H1 (cell line): Measurements from ENCODE around the gene TFB1M. TPM values are rescaled to one million over a fixed set of nuclear protein-coding genes. Genes with fewer than 3 reads are reported as not detected.

Experiments
- CTCF ChIA-PET: fragments of 300-600 bp; sonication (Branson Sonifier 250); formaldehyde crosslinking; loops from one replicate; lab custom pipeline; 2021; ENCODE audit not compliant: partially characterized antibody; lab: Charles Lee
- POLR2A ChIA-PET: fragments of 300-600 bp; sonication (Branson Sonifier 250); formaldehyde crosslinking; loops from one replicate; lab custom pipeline; 2021; ENCODE audit warnings: inconsistent platforms; ENCODE audit not compliant: partially characterized antibody; lab: Charles Lee
- DNase-seq, 2 experiments: peaks; one replicate each; pipeline versions ENCODE4 v3.0.0 to v3.0.0-alpha.2; 2010 to 2022; ENCODE audit warnings: low spot score in 2 of 2, low read depth in 1 of 2, mixed read lengths in 1 of 2
- FAIRE-seq: peaks from 2 replicates; lab custom pipeline; 2011; peaks lifted over from hg19 to GRCh38; lab: Jason Lieb, UNC
- H2AFZ ChIP-seq: 2 replicates; pipeline ENCODE4 v1.8.1; 2012; ENCODE audit warnings: low read length, inconsistent platforms
- H2AK5ac ChIP-seq: 2 replicates; pipeline ENCODE4 v1.6.1; 2013; ENCODE audit warnings: low read depth, low read length
- H2BK120ac ChIP-seq: replicated peaks from 2 replicates; pipeline ENCODE3; 2013; ENCODE audit warnings: low read depth, low read length, inconsistent platforms
- H2BK12ac ChIP-seq: 2 replicates; pipeline ENCODE4 v1.6.1; 2013; ENCODE audit warnings: low read depth, low read length
- H2BK15ac ChIP-seq: 2 replicates; pipeline ENCODE4 v1.6.1; 2013; ENCODE audit warnings: low read length
- H2BK20ac ChIP-seq: 2 replicates; pipeline ENCODE4 v1.6.1; 2013; ENCODE audit warnings: low read length
- H2BK5ac ChIP-seq: 2 replicates; pipeline ENCODE4 v1.6.1; 2013; ENCODE audit warnings: low read depth, low read length
- H3K14ac ChIP-seq: 2 replicates; pipeline ENCODE4 v1.6.1; 2013; ENCODE audit warnings: inconsistent platforms; ENCODE audit not compliant: insufficient read length
- H3K18ac ChIP-seq: 2 replicates; pipeline ENCODE4 v1.6.1; 2013; ENCODE audit warnings: low read length; ENCODE audit errors: extremely low read depth
- H3K23ac ChIP-seq: 2 replicates; pipeline ENCODE4 v1.6.1; 2013; ENCODE audit warnings: inconsistent platforms; ENCODE audit not compliant: insufficient read length
- H3K23me2 ChIP-seq: 2 replicates; pipeline ENCODE4 v1.6.1; 2013; ENCODE audit warnings: low read depth, low read length
- H3K27ac ChIP-seq: 2 replicates; pipeline ENCODE4 v1.6.1; 2011; ENCODE audit warnings: low read depth, low read length, inconsistent platforms
- H3K27me3 ChIP-seq, 4 experiments: replicated peaks in 1 of 4; 1 replicate in 1 of 4; 2 replicates in 3 of 4; pipeline versions ENCODE4 v1.6.1 to v1.8.1; 2011 to 2013; ENCODE audit warnings: low read length in 3 of 4, mild to moderate bottlenecking in 3 of 4, inconsistent platforms in 2 of 4, mixed read lengths in 2 of 4, moderate library complexity in 1 of 4; ENCODE audit not compliant: control insufficient read depth in 3 of 4, insufficient read depth in 3 of 4; ENCODE audit errors: extremely low read depth in 1 of 4
- H3K36me3 ChIP-seq, 4 experiments: 2 replicates each; pipeline versions ENCODE4 v1.6.1 to v1.8.1; 2011 to 2013; ENCODE audit warnings: mild to moderate bottlenecking in 4 of 4, low read length in 3 of 4, moderate library complexity in 2 of 4, control low read depth in 1 of 4, inconsistent platforms in 1 of 4; ENCODE audit not compliant: insufficient read depth in 4 of 4, control insufficient read depth in 2 of 4
- H3K4ac ChIP-seq: replicated peaks from 2 replicates; pipeline ENCODE3; 2013; ENCODE audit warnings: low read length, low read depth, mixed read lengths, inconsistent platforms; ENCODE audit not compliant: insufficient read length
- H3K4me1 ChIP-seq, 4 experiments: replicated peaks in 1 of 4; 1 replicate in 1 of 4; 2 replicates in 3 of 4; pipeline versions ENCODE4 v1.6.1 to v1.8.1; 2011 to 2013; ENCODE audit warnings: low read length in 3 of 4, inconsistent platforms in 2 of 4, mixed read lengths in 1 of 4; ENCODE audit not compliant: insufficient read depth in 4 of 4, control insufficient read depth in 3 of 4
- H3K4me2 ChIP-seq, 2 experiments: 2 replicates each; pipeline versions ENCODE4 v1.6.1 to v1.8.1; 2011 to 2013; ENCODE audit warnings: low read depth in 2 of 2, low read length in 2 of 2, control low read depth in 1 of 2, inconsistent platforms in 1 of 2, mild to moderate bottlenecking in 1 of 2; ENCODE audit not compliant: insufficient read depth in 1 of 2
- H3K4me3 ChIP-seq, 4 experiments: fragments of 200-600, 300-600 bp in 1 of 4; sonication (generic), shearing (Covaris generic), sonication (Bioruptor Twin) in 1 of 4; 2 replicates each; pipeline versions ENCODE4 v1.5.1 to v1.8.1; 2011 to 2016; ENCODE audit warnings: low read length in 4 of 4, low read depth in 3 of 4, control low read depth in 2 of 4, inconsistent platforms in 2 of 4, mild to moderate bottlenecking in 2 of 4, mixed read lengths in 1 of 4, moderate library complexity in 1 of 4; ENCODE audit not compliant: insufficient read depth in 2 of 4; ENCODE audit errors: extremely low read depth in 1 of 4
- H3K56ac ChIP-seq: replicated peaks from 2 replicates; pipeline ENCODE3; 2013; ENCODE audit warnings: low read depth, mild to moderate bottlenecking, mixed read lengths, low read length, inconsistent platforms; ENCODE audit not compliant: insufficient read length
- H3K79me1 ChIP-seq: 2 replicates; pipeline ENCODE4 v1.6.1; 2013; ENCODE audit warnings: low read depth, low read length, control low read depth
- H3K79me2 ChIP-seq, 2 experiments: 2 replicates each; pipeline versions ENCODE4 v1.6.1 to v1.8.1; 2012 to 2013; ENCODE audit warnings: low read length in 2 of 2, mild to moderate bottlenecking in 2 of 2, inconsistent platforms in 1 of 2; ENCODE audit not compliant: insufficient read depth in 2 of 2, control insufficient read depth in 1 of 2
- H3K9ac ChIP-seq, 4 experiments: replicated peaks in 1 of 4; 1 replicate in 1 of 4; 2 replicates in 3 of 4; pipeline versions ENCODE4 v1.6.1 to v1.8.1; 2011 to 2013; ENCODE audit warnings: low read depth in 3 of 4, low read length in 3 of 4, control low read depth in 2 of 4, mild to moderate bottlenecking in 2 of 4, moderate library complexity in 2 of 4, inconsistent platforms in 1 of 4; ENCODE audit errors: extremely low read depth in 1 of 4
- H3K9me3 ChIP-seq, 2 experiments: 2 replicates each; pipeline versions ENCODE4 v1.6.1 to v1.8.1; 2012 to 2013; ENCODE audit warnings: mild to moderate bottlenecking in 2 of 2, moderate library complexity in 2 of 2, control low read depth in 1 of 2, inconsistent platforms in 1 of 2, low read depth in 1 of 2, low read length in 1 of 2, mixed read lengths in 1 of 2; ENCODE audit not compliant: insufficient read depth in 2 of 2
- H4K20me1 ChIP-seq, 2 experiments: replicated peaks in 1 of 2; 2 replicates each; pipeline versions ENCODE3 to v1.8.1; 2011 to 2013; ENCODE audit warnings: inconsistent platforms in 2 of 2, low read length in 2 of 2, mild to moderate bottlenecking in 1 of 2; ENCODE audit not compliant: insufficient read depth in 2 of 2, control insufficient read depth in 1 of 2
- H4K5ac ChIP-seq: 2 replicates; pipeline ENCODE4 v1.6.1; 2013; ENCODE audit warnings: low read length, low read depth, mixed read lengths, inconsistent platforms; ENCODE audit not compliant: insufficient read length
- H4K8ac ChIP-seq: 2 replicates; pipeline ENCODE4 v1.8.0; 2013; ENCODE audit warnings: mild to moderate bottlenecking, moderate library complexity, low read length, inconsistent platforms; ENCODE audit not compliant: insufficient read depth; ENCODE audit errors: extremely low read depth
- H4K91ac ChIP-seq: replicated peaks from 2 replicates; pipeline ENCODE3; 2013; ENCODE audit warnings: low read length, mixed read lengths, inconsistent platforms; ENCODE audit not compliant: insufficient read length
- RBBP5 ChIP-seq: IDR thresholded peaks from 2 replicates; pipeline ENCODE4 v1.7.1; 2012; ENCODE audit warnings: low read depth, mild to moderate bottlenecking, inconsistent platforms, low read length, moderate library complexity, borderline replicate concordance
- SP1 ChIP-seq: IDR thresholded peaks from 2 replicates; pipeline ENCODE4 v1.6.1; 2011; ENCODE audit warnings: low read depth, low read length
- TCF12 ChIP-seq: IDR thresholded peaks from 2 replicates; pipeline ENCODE4 v1.6.1; 2011; ENCODE audit warnings: low read depth, mild to moderate bottlenecking, low read length
- WGBS, 2 experiments: shearing (Covaris generic) in 1 of 2; methylation state at CpG; one replicate each; pipeline versions ENCODE4 v1.1.6 to v1.1.7; 2013 to 2015; ENCODE audit warnings: low lambda C conversion rate in 2 of 2, mixed read lengths in 2 of 2, inconsistent platforms in 1 of 2, low coverage in 1 of 2, missing lambda C conversion rate in 1 of 2; ENCODE audit not compliant: insufficient replicate concordance in 2 of 2, insufficient coverage in 1 of 2, insufficient read length in 1 of 2; ENCODE audit errors: extremely low coverage in 1 of 2, missing lambda C conversion rate in 1 of 2; 5-methylcytosine and 5-hydroxymethylcytosine counted together
- polyA plus RNA-seq, 7 experiments: library from polyadenylated mRNA; depleted of rRNA in 3 of 7; stranded (reverse) in 5 of 7; unstranded in 2 of 7; fragments of >200 nt in 5 of 7; fragments of 200-250 nt in 2 of 7; gene quantifications; 1 replicate in 5 of 7; 2 replicates in 1 of 7; 4 replicates in 1 of 7; pipeline versions ENCODE4 v1.2.1 to v1.2.3, GENCODE V29; 2011 to 2013; ENCODE audit warnings: missing spikeins in 2 of 7, mixed read lengths in 2 of 7
- total RNA-seq: library from RNA; stranded (reverse); fragmentation: NEBNext Ultra II Directional; extraction: Animal tissue kit (Norgen Biotek cat#: 25700); gene quantifications from 2 replicates; pipeline ENCODE4 v1.2.1, GENCODE V29; 2021

The TFB1M gene
- total and polyA plus RNA-seq, 2 of the 8 experiments (the other 6 are each of a cell fraction or from before 2014, with no cell fraction given), result 28.2 to 49.4 TPM

GRCh38 chr6:155344341-155345006 is 30.2 kb upstream of the TFB1M start:
- no peak overlapping the region for H2BK120ac ChIP-seq
- TF ChIP-seq TCF12, result no peak
- no peak for TF ChIP-seq SP1
- no peak for TF ChIP-seq RBBP5

More at GRCh38 chr6:155344341-155345006, 30.2 kb upstream of the TFB1M start:
- no peak overlapping the region for H3K4me3 ChIP-seq
- H3K27ac ChIP-seq, result no peak overlapping the region
- ChIA-PET CTCF (interaction anchor here (0.7 to 2.4 kb wide), 8 partner anchors 14 to 323 kb away, joined by 3 to 11 read pairs (median 4); no protein-coding TSS in a partner anchor), POLR2A (interaction anchor here (1.0 kb wide), 1 partner anchor 898 kb away, joined by 3 read pairs; no protein-coding TSS in a partner anchor)
- no peak overlapping the region for H3K14ac ChIP-seq
- no peak overlapping the region for H3K18ac ChIP-seq
- H3K4ac ChIP-seq, result no peak overlapping the region
- H3K27me3 ChIP-seq, result no peaks in the 10 kb centered on the region
- H3K4me1 ChIP-seq, result no peaks in the 10 kb centered on the region
- no peak overlapping the region for H2BK5ac ChIP-seq
- DNase-seq (no peak), FAIRE-seq (no peak)
- H2AK5ac ChIP-seq, result no peak overlapping the region
- no peaks in the 10 kb centered on the region for H3K79me2 ChIP-seq
- H3K79me1 ChIP-seq, result no peaks in the 10 kb centered on the region
- no peaks in the 10 kb centered on the region for H3K36me3 ChIP-seq
- no peak overlapping the region for H3K56ac ChIP-seq
- no peak overlapping the region for H3K4me2 ChIP-seq
- no peak overlapping the region for H4K91ac ChIP-seq
- no peak overlapping the region for H2AFZ ChIP-seq
- no peak overlapping the region for H3K23ac ChIP-seq
- H4K20me1 ChIP-seq, result no peaks in the 10 kb centered on the region
- WGBS, 2 experiments, result 93% methylated on average over 2 of the region's 2 CpGs; no CpG with 5 or more reads in 1 of the 2 experiments
- no peaks in the 10 kb centered on the region for H3K9me3 ChIP-seq
- H2BK12ac ChIP-seq, result no peak overlapping the region
- no peak overlapping the region for H3K9ac ChIP-seq
- no peak overlapping the region for H2BK20ac ChIP-seq
- no peak overlapping the region for H4K5ac ChIP-seq
- no peaks in the 10 kb centered on the region for H3K23me2 ChIP-seq
- H2BK15ac ChIP-seq, result no peak overlapping the region
- no peak overlapping the region for H4K8ac ChIP-seq
